Kidney (tissue), 22 donors: ENCODE results near the gene TFCP2L1. TPM values are rescaled to one million over a fixed set of nuclear protein-coding genes. Genes with fewer than 3 reads are reported as not detected.

Source experiments
- DNase-seq, 5 donors: peaks; one replicate each; pipeline ENCODE4 v3.0.0-alpha.2; 2013 to 2020
- FAIRE-seq: peaks from 2 replicates; lab custom pipeline; 2012; peaks lifted over from hg19 to GRCh38; lab: Jason Lieb, UNC
- H3K27ac ChIP-seq, 2 donors: one replicate each; pipeline ENCODE4 v1.7.0; 2013; ENCODE audit warnings: low read depth in 2 of 2, low read length in 2 of 2, inconsistent platforms in 1 of 2
- H3K27me3 ChIP-seq: one replicate; pipeline ENCODE4 v1.7.1; 2013; ENCODE audit warnings: low read length, inconsistent platforms; ENCODE audit not compliant: control insufficient read depth, insufficient read depth
- H3K36me3 ChIP-seq, 3 donors: one replicate each; pipeline versions ENCODE4 v1.7.0 to v1.7.1; 2013; ENCODE audit warnings: low read length in 3 of 3, control low read depth in 1 of 3, inconsistent platforms in 1 of 3; ENCODE audit not compliant: insufficient read depth in 3 of 3, control insufficient read depth in 2 of 3
- H3K4me1 ChIP-seq, 3 donors: one replicate each; pipeline versions ENCODE4 v1.7.0 to v1.7.1; 2013; ENCODE audit warnings: low read length in 3 of 3, inconsistent platforms in 1 of 3, low read depth in 1 of 3; ENCODE audit not compliant: control insufficient read depth in 2 of 3, insufficient read depth in 2 of 3
- H3K4me3 ChIP-seq, 3 donors: one replicate each; pipeline versions ENCODE4 v1.7.0 to v1.8.1; 2013; ENCODE audit warnings: low read length in 3 of 3, control low read depth in 1 of 3, inconsistent platforms in 1 of 3
- H3K9ac ChIP-seq, 3 donors: one replicate each; pipeline versions ENCODE4 v1.7.0 to v1.7.1; 2013; ENCODE audit warnings: low read length in 3 of 3, control low read depth in 1 of 3, inconsistent platforms in 1 of 3
- H3K9me3 ChIP-seq, 3 donors: one replicate each; pipeline versions ENCODE4 v1.7.0 to v1.7.1; 2013; ENCODE audit warnings: low read length in 3 of 3, control low read depth in 1 of 3, inconsistent platforms in 1 of 3; ENCODE audit not compliant: control insufficient read depth in 2 of 3, insufficient read depth in 1 of 3
- intact Hi-C: fragments of 100-400 bp; cut with DNase I; formaldehyde crosslinking; loops from one replicate; pipeline ENCODE4 v1.11.1; 2022
- long read RNA-seq, 10 donors: library from polyadenylated mRNA in 1 of 10; unstranded in 1 of 10; transcript quantifications; one replicate each; pipeline ENCODE4 v2.0.0 and lab custom pipeline, GENCODE V29; 2021 to 2026
- polyA plus RNA-seq: library from polyadenylated mRNA; stranded (reverse); fragments of 350-450 nt; fragmentation: Illumina TruSeq; extraction: RNeasy Lipid Tissue Mini Kit (QIAGEN cat#74804); gene quantifications from one replicate; pipeline ENCODE4 v1.2.3, GENCODE V29; 2014; ENCODE audit warnings: low read depth, low replicate concordance; ENCODE audit not compliant: insufficient read depth
- total RNA-seq: library from RNA; stranded (reverse); fragmentation: NEBNext Ultra II Directional; extraction: Animal tissue kit (Norgen Biotek cat#: 25700); gene quantifications from one replicate; pipeline ENCODE4 v1.2.1, GENCODE V29; 2021
- TF ChIP-seq, protein P1 (sequence below): IDR thresholded peaks from 3 replicates; pipeline ENCODE4 v1.5.1; 2012; ENCODE audit warnings: mild to moderate bottlenecking, moderate library complexity, borderline replicate concordance; ENCODE audit not compliant: insufficient read depth; ENCODE audit errors: extremely low read depth
- donor health status: control.
- donor health status: control.
- donor health status: control.
- donor health status: control.
- donor health status: control.
- donor health status: DM: yes; HTN: yes; CAD: no.
- donor health status: Normal renal cell carcinoma (clear cell type).

The TFCP2L1 gene, protein sequence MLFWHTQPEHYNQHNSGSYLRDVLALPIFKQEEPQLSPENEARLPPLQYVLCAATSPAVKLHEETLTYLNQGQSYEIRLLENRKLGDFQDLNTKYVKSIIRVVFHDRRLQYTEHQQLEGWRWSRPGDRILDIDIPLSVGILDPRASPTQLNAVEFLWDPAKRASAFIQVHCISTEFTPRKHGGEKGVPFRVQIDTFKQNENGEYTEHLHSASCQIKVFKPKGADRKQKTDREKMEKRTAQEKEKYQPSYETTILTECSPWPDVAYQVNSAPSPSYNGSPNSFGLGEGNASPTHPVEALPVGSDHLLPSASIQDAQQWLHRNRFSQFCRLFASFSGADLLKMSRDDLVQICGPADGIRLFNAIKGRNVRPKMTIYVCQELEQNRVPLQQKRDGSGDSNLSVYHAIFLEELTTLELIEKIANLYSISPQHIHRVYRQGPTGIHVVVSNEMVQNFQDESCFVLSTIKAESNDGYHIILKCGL
- total RNA-seq: 172 TPM
- polyA plus RNA-seq: 44.4 TPM
- long read RNA-seq, donor 1, full-length matches to known transcripts: 3 of 3 reads
- long read RNA-seq, donor 1, partial matches to known transcripts: 0 of 3 reads
- long read RNA-seq, donor 1, other reads (novel, unspliced or antisense): 0 of 3 reads
- long read RNA-seq, donor 2, full-length matches to known transcripts: 7 of 13 reads
- long read RNA-seq, donor 2, partial matches to known transcripts: 6 of 13 reads
- long read RNA-seq, donor 2, other reads (novel, unspliced or antisense): 0 of 13 reads
- long read RNA-seq, donor 3, full-length matches to known transcripts: 7 of 21 reads
- long read RNA-seq, donor 3, partial matches to known transcripts: 14 of 21 reads
- long read RNA-seq, donor 3, other reads (novel, unspliced or antisense): 0 of 21 reads
- long read RNA-seq, donor 4, full-length matches to known transcripts: 15 of 29 reads
- long read RNA-seq, donor 4, partial matches to known transcripts: 14 of 29 reads
- long read RNA-seq, donor 4, other reads (novel, unspliced or antisense): 0 of 29 reads
- long read RNA-seq, donor 5: 0 reads
- long read RNA-seq, donor 6, full-length matches to known transcripts: 2 of 2 reads
- long read RNA-seq, donor 6, partial matches to known transcripts: 0 of 2 reads
- long read RNA-seq, donor 6, other reads (novel, unspliced or antisense): 0 of 2 reads
- long read RNA-seq, donor 7, full-length matches to known transcripts: 29 of 143 reads
- long read RNA-seq, donor 7, partial matches to known transcripts: 9 of 143 reads
- long read RNA-seq, donor 7, other reads (novel, unspliced or antisense): 105 of 143 reads
- long read RNA-seq, donor 8, full-length matches to known transcripts: 3 of 3 reads
- long read RNA-seq, donor 8, partial matches to known transcripts: 0 of 3 reads
- long read RNA-seq, donor 8, other reads (novel, unspliced or antisense): 0 of 3 reads
- long read RNA-seq, donor 9, full-length matches to known transcripts: 1 of 1 reads
- long read RNA-seq, donor 9, partial matches to known transcripts: 0 of 1 reads
- long read RNA-seq, donor 9, other reads (novel, unspliced or antisense): 0 of 1 reads
- long read RNA-seq, donor 10, full-length matches to known transcripts: 4 of 4 reads
- long read RNA-seq, donor 10, partial matches to known transcripts: 0 of 4 reads
- long read RNA-seq, donor 10, other reads (novel, unspliced or antisense): 0 of 4 reads

DNA sequence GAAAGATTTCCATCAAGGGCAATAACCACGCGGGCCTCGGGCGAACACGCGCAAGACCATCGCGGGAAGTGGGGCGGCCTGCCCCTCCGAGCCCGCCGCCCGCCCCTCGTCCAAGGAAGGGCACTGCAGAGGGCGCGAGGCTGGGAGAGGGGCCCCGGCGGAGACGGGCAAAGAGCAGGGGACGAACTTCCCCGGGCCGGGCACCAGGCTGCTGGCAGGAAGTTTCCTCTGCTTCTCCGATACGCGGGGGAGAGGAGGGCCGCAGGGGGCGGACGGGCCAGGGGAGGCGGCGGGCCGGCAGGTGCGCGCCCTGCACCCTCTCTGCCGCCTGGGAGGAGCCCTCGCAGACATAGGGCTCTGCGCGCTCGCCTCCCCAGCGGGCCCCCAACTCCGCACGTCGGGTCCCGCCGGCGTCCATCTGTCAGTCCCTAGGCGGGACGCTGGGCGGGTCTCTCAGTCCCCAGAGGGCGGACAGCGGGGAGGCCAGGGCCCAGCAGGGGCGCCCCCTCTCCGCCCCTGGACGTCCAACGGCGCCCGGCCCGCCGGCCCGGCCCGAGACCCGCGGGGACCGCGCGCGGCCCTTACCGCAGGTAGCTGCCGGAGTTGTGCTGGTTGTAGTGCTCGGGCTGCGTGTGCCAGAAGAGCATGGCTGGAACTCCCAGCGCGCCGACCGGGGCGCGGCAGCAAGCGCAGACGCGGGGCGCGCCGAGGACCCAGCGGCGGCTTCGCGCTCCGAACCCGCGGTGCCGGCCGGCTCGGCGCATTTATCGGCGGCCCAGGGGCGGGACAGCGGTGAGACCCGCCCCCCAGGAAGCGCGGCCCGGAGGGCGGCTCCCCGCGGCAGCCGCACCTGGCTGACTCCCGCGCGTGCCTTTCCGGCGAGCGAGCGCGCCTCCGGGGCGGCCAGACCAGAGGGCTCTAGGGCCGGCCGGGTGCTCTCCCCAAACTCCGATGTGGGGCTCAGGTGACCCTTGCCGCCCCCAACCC, at the start of gene TFCP2L1:
Gene TFCP2L1 (minus strand): TSS at position 740 of the 987 bp plus-strand sequence. CDS start 93 bp downstream, at position 647.
- peaks cover 0 to 8% (median 6%) of the 10 kb centered on the region in 3 donors for H3K4me1 ChIP-seq
- intact Hi-C loops: no loop called here
- peak within 1 kb of the TSS; percentile 48 to 95 (median 74) for H3K4me3 ChIP-seq
- H3K9me3 ChIP-seq: no peaks in the 10 kb centered on the region
- peak within 1 kb of the TSS; percentile 74 to 92 for H3K27ac ChIP-seq
- FAIRE-seq: no peak
- peaks cover 0 to under 1% (median 0%) of the 10 kb centered on the region in 3 donors for H3K36me3 ChIP-seq
- H3K27me3 ChIP-seq: peaks cover 2% of the 10 kb centered on the region
- DNase-seq: peak; percentile 55 to 87 (median 70)
- H3K9ac ChIP-seq: peak within 1 kb of the TSS; percentile 9 to 85 (median 78)
- TF ChIP-seq, protein P1, sequence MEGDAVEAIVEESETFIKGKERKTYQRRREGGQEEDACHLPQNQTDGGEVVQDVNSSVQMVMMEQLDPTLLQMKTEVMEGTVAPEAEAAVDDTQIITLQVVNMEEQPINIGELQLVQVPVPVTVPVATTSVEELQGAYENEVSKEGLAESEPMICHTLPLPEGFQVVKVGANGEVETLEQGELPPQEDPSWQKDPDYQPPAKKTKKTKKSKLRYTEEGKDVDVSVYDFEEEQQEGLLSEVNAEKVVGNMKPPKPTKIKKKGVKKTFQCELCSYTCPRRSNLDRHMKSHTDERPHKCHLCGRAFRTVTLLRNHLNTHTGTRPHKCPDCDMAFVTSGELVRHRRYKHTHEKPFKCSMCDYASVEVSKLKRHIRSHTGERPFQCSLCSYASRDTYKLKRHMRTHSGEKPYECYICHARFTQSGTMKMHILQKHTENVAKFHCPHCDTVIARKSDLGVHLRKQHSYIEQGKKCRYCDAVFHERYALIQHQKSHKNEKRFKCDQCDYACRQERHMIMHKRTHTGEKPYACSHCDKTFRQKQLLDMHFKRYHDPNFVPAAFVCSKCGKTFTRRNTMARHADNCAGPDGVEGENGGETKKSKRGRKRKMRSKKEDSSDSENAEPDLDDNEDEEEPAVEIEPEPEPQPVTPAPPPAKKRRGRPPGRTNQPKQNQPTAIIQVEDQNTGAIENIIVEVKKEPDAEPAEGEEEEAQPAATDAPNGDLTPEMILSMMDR: no peak

DNA sequence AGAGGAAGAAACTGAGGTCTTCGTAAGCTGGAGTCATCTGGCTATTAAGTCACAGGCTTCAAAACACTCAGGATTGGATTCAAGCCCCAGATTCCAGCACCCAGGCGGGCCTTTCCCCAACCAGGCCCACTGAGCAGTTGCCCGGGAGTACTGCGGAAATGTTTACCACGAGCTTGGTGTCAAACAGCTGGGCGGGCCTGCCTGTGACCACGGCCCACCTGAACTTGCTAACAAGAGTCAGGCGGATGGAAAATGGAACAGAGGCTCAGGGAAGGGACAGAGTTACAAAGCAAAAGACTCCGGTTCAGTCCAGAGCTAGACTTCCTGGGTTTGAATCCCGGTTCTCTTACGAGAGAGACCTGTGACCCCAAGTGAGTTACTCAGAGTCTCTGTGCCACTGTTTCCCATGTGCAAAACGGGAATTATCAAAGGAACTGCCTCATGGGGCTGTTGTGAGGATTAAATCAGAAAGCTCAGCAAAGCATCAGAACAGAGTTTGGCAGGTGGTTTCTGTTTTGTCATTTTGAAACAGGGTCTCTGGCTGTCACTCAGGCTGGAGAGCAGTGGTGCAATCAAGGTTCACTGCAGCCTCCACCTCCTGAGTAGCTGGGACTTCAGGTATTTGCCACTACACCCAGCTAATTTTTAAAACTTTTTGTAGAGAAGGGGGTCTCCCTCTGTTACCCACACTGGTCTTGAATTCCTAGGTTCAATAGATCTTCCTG, 49.0 kb upstream of the TFCP2L1 start:
- Histone ChIP-seq H3K27me3 (no peaks in the 10 kb centered on the region), H3K27ac (peak overlapping the region; percentile 23 to 65), H3K4me3 (peak overlapping the region in 2 of 3 donors; percentile 3 to 40), H3K36me3 (peaks cover 0 to 6% (median 5%) of the 10 kb centered on the region in 3 donors), H3K9ac (no peak overlapping the region), H3K4me1 (peaks cover 0 to 12% (median 11%) of the 10 kb centered on the region in 3 donors), H3K9me3 (no peaks in the 10 kb centered on the region)
- TF ChIP-seq, protein P1: no peak
- no peak for DNase-seq
- intact Hi-C loops: no loop called here
- no peak for FAIRE-seq
